Effector memory CD8-positive, alpha-beta T cell (primary cell): Measurements from ENCODE around the gene TRIM74.
"Not testable (repeated sequence)": the region's sequence is repeated elsewhere in the genome, so short reads cannot be mapped to it uniquely, and the experiment has no call there.

Experiments
- ATAC-seq: fragments of 150-1000 bp; cut with Tn5 transposase; replicated peaks from 2 replicates; pipeline ENCODE4 v1.10.0; 2021; ENCODE audit warnings: mild to moderate bottlenecking, moderate library complexity
- DNase-seq, 3 experiments: peaks; one replicate each; pipeline ENCODE4 v3.0.0; 2021
- H3K27ac Mint-ChIP-seq, 2 donors: one replicate each; pipeline ENCODE4 v1.8.0; 2022; ENCODE audit warnings: mild to moderate bottlenecking in 2 of 2, mixed read lengths in 2 of 2, moderate library complexity in 2 of 2
- H3K27me3 Mint-ChIP-seq, 2 donors: one replicate each; pipeline ENCODE4 v1.8.0; 2022; ENCODE audit warnings: mixed read lengths in 2 of 2
- H3K36me3 Mint-ChIP-seq: one replicate; pipeline ENCODE4 v1.8.0; 2022; ENCODE audit warnings: mild to moderate bottlenecking, moderate library complexity, mixed read lengths; ENCODE audit not compliant: insufficient read depth
- H3K4me1 Mint-ChIP-seq, 2 donors: one replicate each; pipeline ENCODE4 v1.8.0; 2022; ENCODE audit warnings: low read depth in 2 of 2, mixed read lengths in 2 of 2
- H3K4me3 Mint-ChIP-seq, 2 donors: one replicate each; pipeline ENCODE4 v1.8.0; 2022; ENCODE audit warnings: mild to moderate bottlenecking in 2 of 2, mixed read lengths in 2 of 2, moderate library complexity in 2 of 2
- H3K9me3 Mint-ChIP-seq, 2 donors: one replicate each; pipeline ENCODE4 v1.8.0; 2022; ENCODE audit warnings: mixed read lengths in 2 of 2

Gene TRIM74

DNA sequence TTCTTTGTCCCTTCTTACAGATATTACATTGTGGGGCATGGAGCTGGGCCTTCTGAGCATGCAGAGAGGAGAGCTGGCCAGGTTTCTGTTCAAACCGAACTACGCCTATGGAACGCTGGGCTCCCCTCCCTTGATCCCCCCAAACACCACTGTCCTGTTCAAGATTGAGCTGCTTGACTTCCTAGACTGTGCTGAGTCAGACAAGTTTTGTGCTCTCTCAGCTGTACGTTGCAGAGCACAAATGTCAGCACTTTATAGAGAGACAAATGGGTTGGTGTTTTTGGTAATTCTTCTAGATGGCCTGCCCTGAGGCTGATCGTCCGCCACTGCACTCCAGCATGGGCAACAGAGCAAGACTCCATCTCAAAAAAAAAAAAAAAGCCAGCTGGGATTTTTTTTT, 2.2 kb upstream of the TRIM74 start:
- ATAC-seq, H3K9me3 Mint-ChIP-seq, H3K4me3 Mint-ChIP-seq, H3K4me1 Mint-ChIP-seq, H3K27me3 Mint-ChIP-seq, H3K27ac Mint-ChIP-seq, H3K36me3 Mint-ChIP-seq, DNase-seq: not testable (repeated sequence)

DNA sequence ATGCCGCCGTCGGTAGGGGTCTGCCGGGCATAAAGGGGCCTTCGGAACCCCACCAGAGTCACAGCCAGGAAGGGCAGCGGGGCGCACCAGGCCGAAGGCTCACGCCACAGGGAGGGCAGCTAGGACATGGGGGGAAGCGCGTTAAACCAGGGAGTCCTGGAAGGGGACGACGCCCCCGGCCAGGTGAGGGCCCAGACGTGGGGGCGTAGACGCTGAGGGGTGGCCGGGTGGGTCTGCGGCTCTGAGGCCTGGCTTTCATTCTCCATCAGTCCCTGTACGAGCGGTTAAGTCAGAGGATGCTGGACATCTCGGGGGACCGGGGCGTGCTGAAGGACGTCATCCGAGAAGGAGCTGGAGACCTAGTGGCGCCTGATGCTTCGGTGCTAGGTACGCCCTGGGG, 422 bp upstream of the TRIM74 start:
- ATAC-seq, H3K4me3 Mint-ChIP-seq, H3K4me1 Mint-ChIP-seq: not testable (repeated sequence)

DNA sequence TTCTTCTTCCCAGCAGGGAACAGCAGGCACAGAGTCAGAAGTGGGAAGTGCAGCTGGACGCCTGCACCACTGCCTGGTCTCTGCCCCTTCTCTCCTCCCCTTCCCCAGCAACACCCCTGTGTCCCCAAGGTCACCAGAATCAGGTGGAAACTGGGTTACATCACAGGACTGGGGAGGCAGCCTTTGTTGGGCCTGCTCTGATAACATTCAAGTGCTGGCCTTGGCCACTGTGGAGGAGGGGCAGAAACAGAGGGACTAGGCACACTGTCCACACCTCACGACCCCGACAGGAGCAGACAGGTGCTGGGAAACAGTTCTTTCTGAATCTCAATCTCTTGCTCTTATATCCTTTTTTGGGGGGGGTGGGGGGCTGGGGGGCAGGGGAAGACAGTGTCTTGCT, 2.4 kb downstream of the TRIM74 start:
- not testable (repeated sequence) for H3K9me3 Mint-ChIP-seq

More for the DNA sequence above, 422 bp upstream of the TRIM74 start:
- not testable (repeated sequence) for H3K36me3 Mint-ChIP-seq, H3K27me3 Mint-ChIP-seq, DNase-seq, H3K9me3 Mint-ChIP-seq, H3K27ac Mint-ChIP-seq

DNA sequence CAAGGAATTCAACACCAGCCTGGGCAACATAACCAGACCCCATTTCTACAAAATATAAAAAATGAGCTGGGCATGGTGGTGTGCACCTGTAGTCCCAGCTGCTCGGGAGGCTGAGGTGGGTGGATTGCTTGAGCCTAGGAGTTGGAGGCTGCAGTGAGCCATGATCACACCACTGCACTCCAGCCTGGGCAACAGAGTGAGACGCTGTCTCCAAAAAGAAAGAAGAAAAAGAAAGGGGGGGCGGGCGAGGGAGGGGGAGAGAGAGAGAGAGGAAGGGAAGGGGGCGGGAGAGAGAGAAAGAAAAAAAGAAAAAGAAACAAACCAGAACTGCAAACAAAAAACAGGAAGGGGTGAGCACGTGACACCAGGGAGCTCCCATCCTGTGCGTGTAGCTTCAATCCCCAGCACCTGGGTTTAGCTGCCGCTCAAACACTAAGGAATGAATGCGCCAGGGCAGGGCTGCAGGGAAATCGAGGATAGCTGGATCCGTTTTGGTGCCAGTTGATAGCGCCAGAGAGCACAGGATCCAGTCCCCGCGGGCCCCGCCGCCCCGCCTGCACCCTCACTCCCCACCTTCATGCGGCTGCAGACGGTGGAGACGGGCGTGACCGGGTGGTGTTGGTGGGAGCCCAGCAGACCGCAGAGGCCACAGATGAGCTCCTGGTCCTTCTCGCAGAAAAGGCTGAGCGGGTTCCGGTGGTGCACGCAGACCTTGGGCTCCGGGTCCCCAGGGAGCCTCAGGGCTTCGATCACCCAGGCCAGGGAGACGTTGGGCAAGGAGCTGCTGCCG, 3.9 kb downstream of the TRIM74 start:
- ATAC-seq, result peak; percentile 83
- H3K9me3 Mint-ChIP-seq, DNase-seq, H3K4me3 Mint-ChIP-seq, H3K36me3 Mint-ChIP-seq, H3K4me1 Mint-ChIP-seq, H3K27me3 Mint-ChIP-seq, H3K27ac Mint-ChIP-seq: not testable (repeated sequence)

More for the DNA sequence above, 2.4 kb downstream of the TRIM74 start:
- DNase-seq, H3K4me3 Mint-ChIP-seq, ATAC-seq, H3K27me3 Mint-ChIP-seq, H3K4me1 Mint-ChIP-seq, H3K36me3 Mint-ChIP-seq, H3K27ac Mint-ChIP-seq: not testable (repeated sequence)

DNA sequence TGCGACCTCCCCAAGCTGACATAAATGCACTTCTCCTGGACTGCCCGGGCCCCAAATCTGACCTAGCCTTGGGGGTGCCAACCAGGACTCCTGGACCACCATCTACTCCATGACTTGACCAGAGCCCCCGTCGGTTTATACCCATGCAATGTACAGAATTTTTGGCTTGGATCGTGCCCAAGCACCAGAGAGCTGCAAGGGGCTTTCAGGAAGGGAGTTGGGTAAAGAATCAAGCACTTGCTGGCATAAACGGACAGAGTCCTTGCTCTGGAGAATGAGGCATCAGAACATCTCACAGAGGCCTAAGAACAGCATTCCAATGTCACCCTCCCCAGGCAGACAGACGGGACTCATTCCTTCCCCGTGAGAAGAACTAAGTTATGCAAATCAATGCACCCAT, 6.2 kb downstream of the TRIM74 start:
- H3K27ac Mint-ChIP-seq, H3K27me3 Mint-ChIP-seq, DNase-seq, H3K4me3 Mint-ChIP-seq, ATAC-seq, H3K9me3 Mint-ChIP-seq, H3K4me1 Mint-ChIP-seq, H3K36me3 Mint-ChIP-seq: not testable (repeated sequence)

DNA sequence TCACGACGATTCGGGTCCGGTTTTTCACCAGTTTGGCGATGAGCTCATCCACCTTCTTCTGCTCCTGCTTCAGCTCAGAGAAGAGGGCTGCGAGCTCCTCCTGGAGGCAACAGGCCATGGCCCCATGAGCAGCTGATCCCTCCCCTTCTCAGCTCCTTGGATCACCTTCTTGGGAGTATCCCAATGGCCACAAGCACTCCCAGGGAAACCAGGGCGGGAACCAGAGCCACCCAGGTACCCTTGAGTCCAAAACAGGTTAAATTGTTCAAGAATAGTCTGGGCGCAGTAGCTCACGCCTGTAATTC, 8.0 kb downstream of the TRIM74 start:
- H3K4me1 Mint-ChIP-seq, ATAC-seq, H3K4me3 Mint-ChIP-seq, H3K27ac Mint-ChIP-seq, H3K36me3 Mint-ChIP-seq, DNase-seq, H3K9me3 Mint-ChIP-seq, H3K27me3 Mint-ChIP-seq: not testable (repeated sequence)

DNA sequence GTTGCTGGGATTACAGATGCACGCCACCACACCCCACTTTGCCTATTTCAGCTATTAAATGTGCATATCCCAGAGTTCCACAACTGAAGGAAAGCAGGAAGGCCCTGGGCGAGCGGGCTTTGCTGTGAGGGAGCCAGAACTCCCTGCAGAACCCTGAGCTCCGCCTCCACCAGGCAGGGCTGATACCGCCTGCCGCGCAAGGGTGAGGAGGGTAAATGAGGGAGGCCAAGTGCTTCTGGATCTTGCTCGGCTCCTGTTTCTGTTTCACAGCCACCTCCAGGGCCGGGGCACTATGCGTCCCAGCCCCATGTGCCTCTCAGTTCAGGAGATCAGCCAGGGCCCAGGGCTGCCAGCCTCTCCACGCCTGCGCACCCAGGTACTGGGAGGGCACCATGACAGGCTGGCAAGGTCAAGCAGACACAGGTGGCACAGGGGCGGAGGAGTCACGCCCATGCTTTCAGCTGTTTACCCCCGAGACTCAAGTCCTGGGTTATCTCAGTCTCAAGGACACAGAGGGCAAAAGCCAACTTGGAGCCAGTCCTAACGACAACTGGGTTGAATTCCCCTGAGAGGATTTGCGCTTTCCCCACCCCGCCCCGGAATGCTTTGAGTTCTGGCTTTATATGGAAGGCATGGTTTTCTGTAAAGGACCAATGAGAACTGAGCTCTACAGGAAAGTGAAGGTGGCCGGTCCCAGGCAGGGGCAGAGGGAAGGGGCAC, 8.5 kb downstream of the TRIM74 start:
- not testable (repeated sequence) for H3K4me3 Mint-ChIP-seq, ATAC-seq, H3K36me3 Mint-ChIP-seq, H3K4me1 Mint-ChIP-seq, H3K9me3 Mint-ChIP-seq, H3K27ac Mint-ChIP-seq, DNase-seq, H3K27me3 Mint-ChIP-seq

DNA sequence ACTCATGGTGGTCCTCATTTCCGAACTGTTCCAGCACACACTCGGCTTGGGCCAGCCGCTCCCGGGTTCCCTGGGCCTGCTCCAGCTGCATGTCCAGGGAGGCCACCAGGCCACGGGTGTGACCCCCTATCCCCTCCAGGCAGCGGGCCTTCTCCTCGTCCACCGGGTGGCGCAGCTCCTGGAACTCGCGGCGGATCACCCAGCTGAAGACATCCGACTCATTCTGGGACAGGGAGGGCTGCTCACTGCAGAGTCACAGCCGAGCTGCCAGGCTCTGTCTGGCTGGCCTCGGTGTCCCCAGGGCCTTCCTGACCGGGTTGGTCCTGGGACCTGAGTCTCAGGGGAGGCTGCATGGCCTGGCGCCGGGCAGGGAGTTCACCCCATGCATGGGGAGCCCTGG, 9.2 kb downstream of the TRIM74 start:
- not testable (repeated sequence) for H3K36me3 Mint-ChIP-seq, H3K27me3 Mint-ChIP-seq, DNase-seq, H3K4me1 Mint-ChIP-seq, H3K9me3 Mint-ChIP-seq, H3K27ac Mint-ChIP-seq, ATAC-seq, H3K4me3 Mint-ChIP-seq

DNA sequence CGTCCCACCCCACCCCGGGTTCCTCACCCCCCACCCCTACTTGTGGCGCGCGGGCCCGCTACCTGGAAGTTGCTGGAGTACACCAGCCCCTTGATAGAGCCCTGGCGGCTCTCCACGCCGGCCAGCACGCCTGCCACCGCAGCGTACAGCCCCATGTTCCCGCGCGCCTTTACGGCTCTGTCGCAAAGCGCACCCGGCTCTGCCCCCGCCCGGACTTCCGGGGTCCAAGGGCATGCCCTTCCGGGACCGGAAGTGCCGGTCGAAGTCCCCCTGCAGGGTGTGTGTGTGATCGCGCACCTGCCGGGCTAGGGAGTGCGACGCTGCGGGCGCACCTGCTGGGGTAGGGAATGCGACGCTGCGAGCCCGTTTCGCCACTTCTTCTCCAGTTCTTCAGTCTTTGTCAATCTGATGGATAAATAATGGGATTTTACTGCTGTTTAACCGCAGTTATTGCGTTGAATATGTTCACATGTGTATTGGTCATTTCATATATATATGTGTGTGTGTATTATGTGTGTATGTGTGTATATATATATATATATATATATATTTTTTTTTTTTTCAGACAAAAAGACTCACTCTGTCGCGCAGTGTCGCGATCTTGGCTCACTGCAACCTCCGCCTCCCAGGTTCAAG, 14.6 kb downstream of the TRIM74 start:
- peak; percentile 94 for ATAC-seq
- H3K27ac Mint-ChIP-seq, H3K27me3 Mint-ChIP-seq, DNase-seq, H3K4me1 Mint-ChIP-seq, H3K9me3 Mint-ChIP-seq, H3K36me3 Mint-ChIP-seq: not testable (repeated sequence)
- H3K4me3 Mint-ChIP-seq, result peak overlapping the region; percentile 55 to 65

DNA sequence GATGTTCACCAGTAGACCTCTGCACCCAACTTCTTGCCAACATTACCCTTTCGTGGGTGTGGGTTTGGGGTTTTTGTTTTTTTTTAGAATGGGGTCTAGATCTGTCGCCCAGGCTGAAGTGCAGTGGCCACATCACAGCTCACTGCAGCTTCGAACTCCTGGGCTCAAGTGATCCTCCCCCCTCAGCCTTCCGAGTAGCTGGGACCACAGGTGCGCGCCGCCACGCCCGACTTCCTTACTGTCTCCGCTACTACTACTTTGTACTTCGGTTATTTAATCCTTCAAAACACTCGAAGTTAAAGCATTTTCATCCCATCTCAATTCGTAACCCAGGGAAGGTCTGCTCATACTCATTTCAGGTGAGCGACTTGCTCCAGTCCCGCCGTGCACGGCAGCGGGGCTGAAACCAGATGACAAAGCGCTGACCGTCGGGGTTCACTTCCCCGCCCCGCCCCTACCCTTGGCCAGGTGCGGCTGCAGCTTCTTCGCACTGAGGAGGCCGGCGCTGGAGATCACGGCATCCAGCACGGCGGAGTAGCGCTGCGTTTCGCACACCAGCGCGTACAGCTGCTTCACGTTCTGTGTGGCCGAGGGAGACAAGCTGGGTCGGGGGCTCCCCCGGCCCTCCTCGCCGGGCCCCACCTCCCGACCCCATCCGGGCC, 15.2 kb downstream of the TRIM74 start:
- not testable (repeated sequence) for H3K4me1 Mint-ChIP-seq, H3K36me3 Mint-ChIP-seq, H3K27ac Mint-ChIP-seq, H3K4me3 Mint-ChIP-seq, H3K9me3 Mint-ChIP-seq, DNase-seq, H3K27me3 Mint-ChIP-seq
- ATAC-seq, result peak; percentile 54

DNA sequence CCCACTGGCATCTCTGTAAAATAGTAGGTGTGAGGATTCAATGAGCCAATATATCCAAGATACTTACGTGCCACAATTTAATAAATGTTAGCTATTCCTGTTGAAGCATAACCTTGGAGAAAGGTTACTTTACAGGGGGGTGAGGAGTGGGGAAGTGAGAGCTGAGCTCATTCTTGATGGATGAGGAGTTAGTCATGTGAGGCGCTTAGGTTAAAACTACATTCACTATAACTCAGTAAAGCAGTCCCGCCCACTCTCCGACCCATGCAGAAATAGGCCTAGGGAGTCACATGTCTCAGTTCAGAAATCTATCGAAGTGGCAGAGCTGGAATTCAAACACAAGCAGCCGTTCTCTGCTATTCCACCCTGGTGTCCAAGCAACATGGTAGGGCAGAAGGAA, 18.8 kb downstream of the TRIM74 start:
- not testable (repeated sequence) for H3K9me3 Mint-ChIP-seq, DNase-seq, ATAC-seq, H3K4me3 Mint-ChIP-seq, H3K4me1 Mint-ChIP-seq, H3K27ac Mint-ChIP-seq, H3K27me3 Mint-ChIP-seq
- H3K36me3 Mint-ChIP-seq, result peaks cover 19% of the 10 kb centered on the region

DNA sequence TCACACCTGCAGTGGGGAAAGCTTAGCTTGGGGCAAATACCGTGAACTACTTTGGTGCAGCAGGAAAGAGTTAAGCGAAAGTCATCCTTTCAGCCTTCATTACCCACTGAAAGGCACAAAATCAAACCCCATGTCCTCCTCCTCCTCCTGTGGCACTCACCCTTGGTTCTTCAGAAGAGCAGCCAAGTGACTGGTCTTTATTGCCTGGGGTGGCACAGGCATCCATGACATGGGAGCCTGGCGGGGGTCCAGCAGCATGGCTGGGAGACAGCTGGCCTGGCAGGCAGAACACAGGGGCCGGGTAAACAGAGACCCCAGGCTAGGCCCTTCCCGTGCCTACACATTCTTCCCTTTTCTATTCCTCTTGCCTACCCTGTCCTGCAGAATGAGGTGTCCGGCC, 19.6 kb downstream of the TRIM74 start:
- not testable (repeated sequence) for H3K4me3 Mint-ChIP-seq, H3K9me3 Mint-ChIP-seq, DNase-seq, H3K4me1 Mint-ChIP-seq, H3K27me3 Mint-ChIP-seq, ATAC-seq, H3K27ac Mint-ChIP-seq
- H3K36me3 Mint-ChIP-seq, result peaks cover 24% of the 10 kb centered on the region

DNA sequence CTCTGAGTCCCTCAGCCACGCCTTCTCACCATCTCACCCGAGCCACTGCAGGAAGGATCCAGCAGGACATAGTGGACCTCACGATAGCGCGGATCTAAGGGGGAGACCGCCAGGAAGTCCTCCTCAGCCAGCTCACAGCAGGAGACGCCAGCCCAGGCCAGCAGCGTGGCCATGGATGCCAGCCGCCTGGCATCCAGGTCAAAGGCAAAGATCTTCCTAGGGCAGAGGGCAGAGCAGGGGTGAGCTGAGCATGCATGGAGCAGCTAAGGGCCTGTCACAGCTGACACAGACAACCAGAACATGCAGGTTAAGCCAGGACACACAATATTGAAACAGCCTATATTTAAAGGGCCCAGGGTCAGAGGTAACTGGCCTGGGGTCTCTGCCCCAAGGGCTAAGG, 20.0 kb downstream of the TRIM74 start:
- DNase-seq, H3K4me3 Mint-ChIP-seq, ATAC-seq, H3K9me3 Mint-ChIP-seq, H3K27ac Mint-ChIP-seq, H3K4me1 Mint-ChIP-seq, H3K27me3 Mint-ChIP-seq: not testable (repeated sequence)
- H3K36me3 Mint-ChIP-seq, result peaks cover 24% of the 10 kb centered on the region
